ENCODE results near the gene SPDEF. TPM values are rescaled to one million over a fixed set of nuclear protein-coding genes. Genes with fewer than 3 reads are reported as not detected.

The SPDEF gene
- total RNA-seq, 4 donors from 2014 or later, result not detected

GRCh38 chr6:34578445-34579262 lies 22.5 kb upstream of the SPDEF start:
- 86 to 98% methylated on average over 7 of the region's 7 CpGs for WGBS, 2 donors

GRCh38 chr6:34576286-34576955 lies 20.3 kb upstream of the SPDEF start:
- no peak for DNase-seq (ENCODE audit: low spot score in 2 of 2)
- Histone ChIP-seq H3K9me3 (no peaks in the 10 kb centered on the region), H3K27me3 (no peaks in the 10 kb centered on the region), H3K4me3 (no peak overlapping the region), H3K36me3 (no peaks in the 10 kb centered on the region), H3K27ac (no peak overlapping the region), H3K4me1 (no peaks in the 10 kb centered on the region)
- 82 to 85% methylated on average over 18 of the region's 18 CpGs for WGBS, 2 donors
- no peak for TF ChIP-seq CTCF (IDR thresholded peaks at IDR 0.05)
- no peak for TF ChIP-seq EP300 (IDR thresholded peaks at IDR 0.05)
- no peak for TF ChIP-seq POLR2A (IDR thresholded peaks at IDR 0.05)

More at GRCh38 chr6:34578445-34579262, 22.5 kb upstream of the SPDEF start:
- Histone ChIP-seq H3K4me1 (no peaks in the 10 kb centered on the region), H3K4me3 (no peak overlapping the region), H3K36me3 (peaks cover 0 to 5% (median 0%) of the 10 kb centered on the region in 3 donors), H3K27ac (no peak overlapping the region), H3K9me3 (no peaks in the 10 kb centered on the region), H3K27me3 (no peaks in the 10 kb centered on the region)
- DNase-seq (ENCODE audit: low spot score in 2 of 2), result no peak
- TF ChIP-seq EP300 (IDR thresholded peaks at IDR 0.05) (no peak), CTCF (IDR thresholded peaks at IDR 0.05) (no peak), POLR2A (IDR thresholded peaks at IDR 0.05) (no peak)

- DNase-seq (ENCODE audit: low spot score in 2 of 2), result no peak
- no peak overlapping the region for H3K27ac ChIP-seq
- H3K9me3 ChIP-seq, result no peaks in the 10 kb centered on the region
- H3K4me3 ChIP-seq, result no peak overlapping the region
- H3K27me3 ChIP-seq, result peaks cover 0 to 3% of the 10 kb centered on the region in 2 donors
- no peaks in the 10 kb centered on the region for H3K4me1 ChIP-seq
- no peak for TF ChIP-seq CTCF (IDR thresholded peaks at IDR 0.05)
- no peak for TF ChIP-seq POLR2A (IDR thresholded peaks at IDR 0.05)
- no peak for TF ChIP-seq EP300 (IDR thresholded peaks at IDR 0.05)
- no peaks in the 10 kb centered on the region for H3K36me3 ChIP-seq
- WGBS, 2 donors, result 67 to 84% methylated on average over 3 of the region's 3 CpGs
Measured at GRCh38 chr6:34575326-34575725, 19.2 kb upstream of the SPDEF start.

GRCh38 chr6:34574647-34575293 lies 18.6 kb upstream of the SPDEF start:
- no peak overlapping the region for H3K27ac ChIP-seq
- 77 to 88% methylated on average over 6 to 10 of the region's 10 CpGs for WGBS, 2 donors
- H3K36me3 ChIP-seq, result no peaks in the 10 kb centered on the region
- H3K27me3 ChIP-seq, result peaks cover 0 to 8% of the 10 kb centered on the region in 2 donors
- H3K4me1 ChIP-seq, result no peaks in the 10 kb centered on the region
- no peaks in the 10 kb centered on the region for H3K9me3 ChIP-seq
- no peak overlapping the region for H3K4me3 ChIP-seq
- TF ChIP-seq POLR2A (IDR thresholded peaks at IDR 0.05) (no peak), CTCF (IDR thresholded peaks at IDR 0.05) (no peak), EP300 (IDR thresholded peaks at IDR 0.05) (no peak)
- DNase-seq (ENCODE audit: low spot score in 2 of 2), result no peak
